Lung (tissue), 13 donors: ENCODE measurements around the gene UHRF2. TPM values are rescaled to one million over a fixed set of nuclear protein-coding genes. Genes with fewer than 3 reads are reported as not detected.

Experiments used
- ATAC-seq: fragments of 200-7000 bp; cut with Tn5 transposase; one replicate; pipeline ENCODE4 v1.9.1; 2020; ENCODE audit warnings: moderate number of reproducible peaks; ENCODE audit not compliant: insufficient read depth, low FRiP score
- DNase-seq, 3 donors: peaks; one replicate each; pipeline ENCODE4 v3.0.0-alpha.2; 2013 to 2017
- H3K27ac ChIP-seq, 2 donors: one replicate each; pipeline ENCODE4 v1.5.1; 2013; ENCODE audit warnings: mild to moderate bottlenecking in 2 of 2, moderate library complexity in 2 of 2, control low read depth in 1 of 2, inconsistent platforms in 1 of 2, low read depth in 1 of 2, low read length in 1 of 2
- H3K27me3 ChIP-seq, 3 donors: one replicate each; pipeline ENCODE4 v1.5.1; 2013; ENCODE audit warnings: low read length in 2 of 3; ENCODE audit not compliant: control insufficient read depth in 3 of 3, insufficient read depth in 3 of 3
- H3K36me3 ChIP-seq, 4 donors: one replicate each; pipeline ENCODE4 v1.5.1; 2013; ENCODE audit warnings: low read length in 4 of 4, mild to moderate bottlenecking in 1 of 4, moderate library complexity in 1 of 4; ENCODE audit not compliant: control insufficient read depth in 4 of 4, insufficient read depth in 4 of 4
- H3K4me1 ChIP-seq, 5 donors: one replicate each; pipeline ENCODE4 v1.5.1; 2013; ENCODE audit warnings: low read length in 5 of 5, mild to moderate bottlenecking in 2 of 5, moderate library complexity in 1 of 5; ENCODE audit not compliant: control insufficient read depth in 5 of 5, insufficient read depth in 5 of 5
- H3K4me3 ChIP-seq: one replicate; pipeline ENCODE4 v1.5.1; 2013; ENCODE audit warnings: mild to moderate bottlenecking, control low read depth, moderate library complexity
- H3K9ac ChIP-seq, 2 donors: one replicate each; pipeline ENCODE4 v1.5.1; 2013; ENCODE audit warnings: low read length in 2 of 2, control low read depth in 1 of 2; ENCODE audit not compliant: insufficient read depth in 1 of 2
- H3K9me3 ChIP-seq, 4 donors: one replicate each; pipeline ENCODE4 v1.5.1; 2013; ENCODE audit warnings: low read length in 3 of 4, mild to moderate bottlenecking in 1 of 4, moderate library complexity in 1 of 4; ENCODE audit not compliant: control insufficient read depth in 4 of 4, insufficient read depth in 3 of 4
- CTCF ChIP-seq: IDR thresholded peaks from 2 replicates; pipeline ENCODE4 v1.5.1; 2012; ENCODE audit warnings: mild to moderate bottlenecking; ENCODE audit errors: control extremely low read depth, extremely low read depth
- WGBS, 2 donors: extraction: QIAGEN DNeasy Blood & Tissue Kit; methylation state at CpG; one replicate each; pipeline ENCODE4 v1.1.7; 2013; 5-methylcytosine and 5-hydroxymethylcytosine counted together
- polyA plus RNA-seq, 2 donors: library from polyadenylated mRNA; stranded (reverse); fragments of 200-250 nt; gene quantifications; one replicate each; pipeline ENCODE4 v1.2.1, GENCODE V29; 2013
- small RNA-seq: library from RNA; depleted of rRNA; stranded (forward); fragments of <200 nt; gene quantifications from one replicate; pipeline ENCODE3, GENCODE V24; 2014; ENCODE audit warnings: low replicate concordance
- total RNA-seq, 2 donors: library from RNA; depleted of rRNA in 1 of 2; stranded (reverse); fragments of >200 nt in 1 of 2; gene quantifications; one replicate each; pipeline ENCODE4 v1.2.1, GENCODE V29; 2014 to 2021
- donor health status: control.
- donor health status: control.
- donor health status: Bipolar disorder and iron deficiency.
- donor health status: healthy.
- donor health status: DM: yes; HTN: yes; CAD: no.

UHRF2 gene
- total and polyA plus RNA-seq, 4 donors: 13.4 to 108 (median 22.1) TPM

- no peak for TF ChIP-seq CTCF
- Histone ChIP-seq H3K9ac (no peak overlapping the region), H3K4me3 (no peak overlapping the region), H3K9me3 (peaks cover 0 to 2% (median 0%) of the 10 kb centered on the region in 4 donors), H3K36me3 (no peaks in the 10 kb centered on the region), H3K27ac (no peak overlapping the region), H3K27me3 (no peaks in the 10 kb centered on the region), H3K4me1 (peaks cover 0 to 11% (median 3%) of the 10 kb centered on the region in 5 donors)
- DNase-seq (no peak), ATAC-seq (no peak)
- WGBS, 2 donors: 90 to 100% methylated on average over 1 of the region's 1 CpG
Observed at GRCh38 chr9:6553866-6554265, 140.9 kb downstream of the UHRF2 start.

Small RNAs within 50 kb of the gene (small RNA-seq; reads per million reads assigned to genes)
- gene RN7SL25P: not detected

Other genes starting within 250 kb of the UHRF2 start
- gene IL33, start 197.4 kb upstream of the UHRF2 start, total RNA-seq: 100 to 1,000 TPM in 1 of 2 donors, 10 to 100 TPM in 1; 31.1 to 154 TPM
- 10 to 100 TPM; 16.5 to 22.8 TPM for gene IL33, start 197.4 kb upstream of the UHRF2 start, polyA plus RNA-seq
- not detected for gene TPD52L3, start 84.8 kb upstream of the UHRF2 start, total RNA-seq
- gene TPD52L3, start 84.8 kb upstream of the UHRF2 start, polyA plus RNA-seq: not detected
- gene GLDC, start 232.5 kb downstream of the UHRF2 start, total RNA-seq: 1 to 10 TPM; 1.1 to 1.5 TPM
- under 1 TPM; 0.10 to 0.42 TPM for gene GLDC, start 232.5 kb downstream of the UHRF2 start, polyA plus RNA-seq